GF-D8 (cell line): Measurements from ENCODE around the gene SRSF7.
A peak's percentile ranks its signal among the peaks of the same experiment; 100 is the strongest.
"Not testable (repeated sequence)": the region's sequence is repeated elsewhere in the genome, so short reads cannot be mapped to it uniquely, and the experiment has no call there.

Experiments
- DNase-seq: peaks from one replicate; lab custom pipeline; 2025; lab: John Stamatoyannopoulos, UW

The SRSF7 gene

DNA sequence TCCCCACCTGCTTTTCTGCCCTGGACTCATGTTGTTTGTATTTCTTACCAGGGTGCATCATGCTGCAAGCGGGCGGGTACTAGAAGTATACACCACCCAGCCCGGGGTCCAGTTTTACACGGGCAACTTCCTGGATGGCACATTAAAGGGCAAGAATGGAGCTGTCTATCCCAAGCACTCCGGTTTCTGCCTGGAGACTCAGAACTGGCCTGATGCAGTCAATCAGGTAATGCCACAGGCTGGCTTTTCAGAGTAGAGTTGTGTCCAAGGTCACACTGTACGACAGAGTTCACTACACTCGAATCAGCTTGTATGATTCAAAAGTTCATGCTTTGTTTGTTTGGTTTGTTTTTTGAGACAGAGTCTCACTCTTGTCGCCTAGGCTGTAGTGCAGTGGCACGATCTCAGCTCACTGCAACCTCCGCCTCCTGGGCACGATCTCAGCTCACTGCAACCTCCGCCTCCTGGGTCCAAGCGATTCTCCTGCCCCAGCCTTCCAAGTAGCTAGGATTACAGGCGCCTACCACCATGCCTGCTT, 19.4 kb downstream of the SRSF7 start:
- DNase-seq = no peak

DNA sequence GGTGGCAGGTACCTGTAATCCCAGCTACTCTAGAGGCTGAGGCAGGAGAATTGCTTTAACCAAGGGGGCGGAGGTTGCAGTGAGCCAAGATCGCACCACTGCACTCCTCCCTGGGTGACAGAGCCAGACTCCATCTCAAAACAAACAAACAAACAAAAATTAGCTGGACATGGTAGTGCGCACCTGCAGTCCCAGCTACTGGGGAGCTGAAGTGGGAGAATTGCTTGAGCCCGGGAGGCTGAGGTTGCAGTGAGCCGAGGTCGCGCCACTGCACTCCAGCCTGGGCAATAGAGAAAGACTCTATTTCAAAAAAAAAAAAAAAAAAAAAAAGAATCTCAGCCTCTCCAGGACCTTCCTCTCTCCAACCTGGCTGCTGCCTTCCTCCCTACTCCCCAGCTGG, 20.1 kb downstream of the SRSF7 start:
- DNase-seq = no peak

DNA sequence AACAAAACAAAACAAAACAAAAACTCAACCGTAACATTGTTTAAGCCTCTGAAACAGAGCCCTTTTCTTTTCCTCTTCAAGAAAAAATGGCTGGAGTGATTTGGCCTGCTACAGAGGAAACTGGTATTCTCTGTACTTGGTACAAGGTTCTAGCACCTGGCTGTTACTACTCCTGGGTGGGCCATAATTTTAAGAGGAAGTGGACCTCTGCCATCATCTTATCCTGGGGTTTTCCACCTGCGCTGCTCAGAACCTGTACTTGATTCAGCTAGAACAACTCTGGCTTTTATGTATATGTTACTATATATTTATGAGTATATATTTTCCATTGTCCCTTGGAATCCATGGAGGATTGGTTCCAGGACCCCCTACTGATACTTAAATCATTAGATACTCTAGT, 22.5 kb downstream of the SRSF7 start:
- DNase-seq = no peak

DNA sequence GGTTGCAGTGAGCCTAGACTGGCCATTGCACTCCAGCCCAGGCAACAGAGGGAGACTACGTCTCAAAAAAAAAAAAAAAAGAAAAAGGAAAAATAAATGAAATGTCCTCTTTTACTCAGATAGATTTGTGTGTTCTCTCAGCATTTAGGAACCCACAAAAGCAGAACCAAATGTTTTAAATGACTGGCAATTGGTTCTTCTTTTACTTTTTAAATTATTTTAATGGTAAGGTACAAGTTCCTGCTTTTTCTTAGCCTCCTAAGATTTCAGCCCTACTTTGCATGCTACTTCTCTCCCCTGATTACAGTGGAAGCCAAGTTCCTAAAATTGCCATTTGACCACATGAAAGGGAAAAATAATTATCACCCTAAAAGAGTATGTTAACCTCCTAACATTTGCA, 23.5 kb downstream of the SRSF7 start:
- no peak for DNase-seq

DNA sequence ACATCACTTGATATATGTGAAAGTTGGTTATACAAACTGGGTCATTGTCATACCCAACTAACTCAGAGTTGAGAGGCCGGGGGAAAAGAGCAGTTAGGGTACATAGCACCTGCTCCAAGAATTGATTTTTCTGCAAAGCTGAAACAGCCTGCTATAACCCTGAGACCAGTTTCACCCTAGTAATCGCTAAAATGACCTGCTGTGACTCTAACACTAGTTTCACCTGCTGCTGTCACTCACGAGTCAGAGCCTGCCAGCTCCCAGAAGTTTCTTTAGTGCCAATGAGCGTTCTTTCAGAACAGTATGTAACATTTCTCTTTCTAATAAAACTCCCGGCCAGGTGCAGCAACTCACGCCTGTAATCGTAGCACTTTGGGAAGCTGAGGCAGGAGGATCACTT, 28.0 kb downstream of the SRSF7 start:
- DNase-seq = no peak

DNA sequence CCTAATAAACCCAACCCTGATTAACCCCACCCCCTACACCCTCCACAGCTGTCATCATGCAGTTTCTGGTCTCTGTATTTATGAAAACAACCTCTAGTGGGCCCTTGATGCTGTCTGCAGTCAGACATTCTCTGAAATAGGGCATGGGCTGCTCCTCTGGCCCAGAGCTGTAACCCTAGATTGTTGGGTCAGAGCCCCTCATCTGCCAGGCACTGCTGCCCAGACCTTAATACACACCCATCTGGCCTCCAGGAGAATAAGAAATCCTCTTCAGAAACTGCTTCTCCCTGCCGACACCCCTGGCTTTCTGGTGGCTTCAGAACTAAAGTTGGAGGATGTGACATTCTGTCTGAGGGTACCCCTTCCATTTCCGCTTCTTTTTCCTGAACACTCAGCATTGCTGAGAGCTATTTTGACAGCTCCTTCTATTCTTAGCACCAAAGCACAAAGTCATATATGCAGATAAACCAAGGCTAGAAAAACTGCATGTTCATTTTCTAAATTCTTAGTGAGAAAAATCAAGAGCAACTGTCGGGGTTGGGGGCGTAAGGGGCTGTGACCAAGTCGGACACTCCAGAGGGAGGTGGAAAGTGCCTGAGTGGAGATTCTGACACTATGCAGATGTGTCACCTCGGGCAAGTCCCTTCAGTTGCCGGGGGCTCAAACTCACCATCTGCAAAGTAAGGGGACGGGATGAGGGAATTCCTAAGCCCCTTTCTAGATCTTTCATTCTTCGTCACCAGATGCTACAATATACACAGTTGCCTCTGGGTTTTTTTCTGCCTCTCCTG, 28.7 kb downstream of the SRSF7 start:
- no peak for DNase-seq

DNA sequence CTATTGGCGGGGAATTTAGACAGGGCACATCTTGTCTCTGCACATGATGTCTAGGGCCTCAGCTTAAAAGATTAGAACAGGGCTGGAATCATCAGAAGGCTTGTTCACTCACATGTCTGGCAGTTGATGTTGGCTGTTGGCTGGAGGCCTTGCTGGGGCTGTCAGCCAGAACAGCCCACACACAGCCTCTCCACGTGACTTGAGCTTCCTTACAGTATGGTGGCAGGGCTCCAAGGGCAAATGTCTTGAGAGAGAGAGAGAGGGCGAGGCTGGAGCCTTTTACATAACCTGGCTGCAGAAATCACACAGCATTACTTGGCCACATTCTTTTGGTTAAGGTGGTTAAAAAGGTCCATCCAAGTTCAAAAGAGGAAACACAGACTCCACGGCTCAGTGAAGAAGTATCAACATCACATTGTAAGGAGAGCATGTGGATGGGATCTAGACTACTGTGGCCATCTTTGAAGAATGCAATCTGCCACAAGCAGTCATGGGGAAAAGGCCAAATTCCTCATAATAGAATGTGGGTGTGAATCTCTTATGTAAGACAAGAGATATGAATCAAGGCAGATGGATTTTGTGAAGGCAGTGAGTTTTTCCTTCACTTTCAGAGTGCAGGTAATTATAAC, 30.4 kb downstream of the SRSF7 start:
- DNase-seq = peak; percentile 65

DNA sequence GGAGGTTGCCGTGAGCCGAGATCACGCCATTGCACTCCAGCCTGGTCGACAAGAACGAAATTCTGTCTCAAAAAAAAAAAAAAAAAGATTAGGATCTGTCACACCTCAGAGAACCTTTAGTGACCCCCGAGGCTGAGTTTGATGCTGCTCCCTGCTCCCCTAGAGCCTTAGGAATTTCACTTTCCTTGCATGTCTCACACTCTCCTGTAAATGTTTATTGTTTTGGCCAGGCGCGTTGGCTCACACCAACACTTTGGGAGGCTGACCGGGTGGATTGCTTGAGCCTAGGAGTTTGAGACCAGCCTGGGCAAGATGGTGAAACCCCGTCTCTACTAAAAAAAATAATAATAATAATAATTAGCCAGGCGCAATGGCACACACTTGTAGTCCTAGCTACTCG, 31.5 kb downstream of the SRSF7 start:
- DNase-seq = no peak

DNA sequence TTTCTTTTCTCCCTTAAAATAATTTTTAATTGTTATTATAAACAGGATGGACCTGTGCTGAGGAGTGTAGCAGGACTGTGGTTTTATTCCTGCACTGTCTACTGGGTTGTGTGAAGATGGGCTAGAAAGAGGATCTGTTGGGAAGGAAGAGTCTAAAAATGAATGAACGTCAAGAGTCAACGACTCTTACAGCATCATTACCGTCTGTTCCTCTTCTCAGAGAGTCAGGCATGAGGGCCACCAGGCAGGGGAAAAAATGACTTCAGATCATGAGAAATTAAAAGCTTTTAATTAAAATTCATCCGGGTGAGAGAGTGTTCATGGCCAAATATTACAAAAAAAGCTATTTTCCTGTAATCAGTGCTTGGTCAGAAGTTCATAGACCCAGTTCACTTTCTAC, 32.6 kb downstream of the SRSF7 start:
- no peak for DNase-seq

DNA sequence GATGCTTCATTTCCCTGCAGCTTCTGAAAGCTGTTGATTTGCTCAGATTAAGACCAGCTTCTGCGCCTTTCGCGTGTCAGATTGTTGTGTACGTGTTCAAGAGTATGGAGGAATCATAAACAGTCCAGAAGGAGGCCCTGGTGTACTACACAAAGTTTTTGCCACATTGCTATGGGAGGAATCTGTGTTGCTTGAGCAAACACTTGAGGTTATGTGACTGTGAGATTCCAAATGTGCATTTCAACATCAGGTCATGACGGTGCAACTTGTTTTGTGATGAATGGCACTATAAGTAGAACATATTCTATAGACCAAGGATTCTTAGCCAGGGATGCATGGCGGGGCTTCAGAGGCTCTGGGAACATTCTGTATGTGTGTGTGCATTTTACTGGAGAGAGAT, 35.0 kb downstream of the SRSF7 start:
- DNase-seq = peak; percentile 70

DNA sequence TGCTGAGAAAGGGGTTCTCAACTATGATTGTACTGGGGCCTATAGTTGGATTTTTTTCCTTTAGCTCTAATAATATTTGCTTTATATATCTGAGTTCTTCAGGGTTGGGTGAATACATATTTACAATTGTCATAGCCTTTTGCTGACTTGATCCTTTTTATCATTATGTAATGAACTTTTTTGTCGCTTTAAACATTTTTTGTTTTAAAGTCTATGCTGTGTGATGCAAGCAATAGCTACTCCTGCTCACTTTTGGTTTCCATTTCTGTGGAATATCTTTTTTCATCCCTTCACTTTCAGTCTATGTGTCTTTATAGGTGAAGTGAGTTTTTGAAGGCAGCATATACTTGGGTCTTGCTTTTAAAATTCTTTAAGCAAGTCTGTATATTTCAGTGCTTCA, 36.2 kb downstream of the SRSF7 start:
- not testable (repeated sequence) for DNase-seq

DNA sequence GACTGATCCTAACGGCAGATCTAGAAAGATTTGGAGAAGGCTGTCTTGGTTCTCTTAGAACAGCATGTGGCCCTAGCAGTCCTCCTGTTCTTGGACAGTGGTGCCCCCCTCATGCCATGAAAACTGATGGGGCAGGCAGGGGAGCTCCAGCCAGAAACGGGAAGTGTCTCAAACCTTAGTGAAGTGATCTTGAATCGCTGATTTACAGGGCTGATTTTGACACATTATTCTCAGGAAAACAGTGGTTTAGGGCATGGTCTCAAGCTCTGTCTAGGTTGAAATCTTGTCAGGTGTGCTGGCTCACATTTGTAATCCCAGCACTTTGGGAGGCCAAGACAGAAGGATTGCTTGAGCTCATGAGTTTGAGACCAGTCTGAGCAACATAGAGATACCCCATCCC, 37.8 kb downstream of the SRSF7 start:
- no peak for DNase-seq

DNA sequence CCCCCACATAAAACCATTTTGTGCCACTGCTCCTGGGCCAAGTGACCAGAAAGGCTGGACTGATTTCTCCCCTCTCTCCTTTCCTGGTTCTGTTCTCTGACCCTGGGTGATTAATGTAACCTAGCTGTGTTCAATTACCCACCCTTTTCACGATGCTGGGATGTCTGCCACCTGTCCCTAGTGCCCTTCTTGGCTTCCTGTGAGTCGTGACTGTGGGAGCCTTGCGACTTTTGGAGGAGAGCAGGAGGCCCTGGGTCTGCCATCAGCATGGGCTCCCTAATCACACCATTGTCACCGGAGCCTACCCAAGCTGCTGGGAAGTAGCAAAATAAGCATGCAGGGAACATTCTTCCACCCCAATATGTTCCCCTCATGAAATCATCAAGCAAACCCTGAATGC, 38.3 kb downstream of the SRSF7 start:
- no peak for DNase-seq

DNA sequence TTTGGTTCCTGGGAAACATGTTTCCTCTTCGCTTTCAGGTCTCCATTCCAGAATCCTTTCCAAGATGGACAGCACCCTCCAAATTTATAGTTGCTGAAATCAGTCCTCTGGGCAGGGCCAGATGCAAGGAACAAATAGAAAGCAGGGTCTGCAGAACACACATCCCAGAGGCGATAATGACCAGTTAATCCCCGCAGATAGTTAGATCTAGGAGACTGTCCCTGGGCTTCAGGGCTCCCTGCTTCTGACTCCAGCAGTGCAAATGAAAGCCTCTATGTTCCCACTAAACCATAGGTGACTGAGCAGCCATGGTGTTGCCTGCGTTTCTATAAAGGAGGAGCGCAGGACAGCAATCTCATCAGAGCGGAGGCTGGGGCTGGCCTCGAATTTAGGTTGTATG, 38.7 kb downstream of the SRSF7 start:
- no peak for DNase-seq

DNA sequence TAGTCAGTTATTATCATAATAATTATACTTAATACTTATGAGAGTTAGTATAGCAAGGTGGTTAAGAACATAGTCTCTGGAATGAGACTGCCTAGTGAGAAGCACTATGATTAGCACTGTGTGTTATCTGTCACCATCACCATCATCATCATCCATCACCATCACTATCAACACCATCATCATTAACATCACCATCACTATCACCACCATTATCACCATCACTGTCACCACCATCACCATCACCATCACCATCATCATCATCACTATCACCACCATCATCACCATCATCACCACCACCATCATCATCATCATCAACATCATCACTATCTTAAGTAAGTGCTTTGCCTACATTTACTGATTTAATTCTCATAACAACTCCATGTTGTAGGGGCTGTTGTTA, 39.6 kb downstream of the SRSF7 start:
- no peak for DNase-seq

DNA sequence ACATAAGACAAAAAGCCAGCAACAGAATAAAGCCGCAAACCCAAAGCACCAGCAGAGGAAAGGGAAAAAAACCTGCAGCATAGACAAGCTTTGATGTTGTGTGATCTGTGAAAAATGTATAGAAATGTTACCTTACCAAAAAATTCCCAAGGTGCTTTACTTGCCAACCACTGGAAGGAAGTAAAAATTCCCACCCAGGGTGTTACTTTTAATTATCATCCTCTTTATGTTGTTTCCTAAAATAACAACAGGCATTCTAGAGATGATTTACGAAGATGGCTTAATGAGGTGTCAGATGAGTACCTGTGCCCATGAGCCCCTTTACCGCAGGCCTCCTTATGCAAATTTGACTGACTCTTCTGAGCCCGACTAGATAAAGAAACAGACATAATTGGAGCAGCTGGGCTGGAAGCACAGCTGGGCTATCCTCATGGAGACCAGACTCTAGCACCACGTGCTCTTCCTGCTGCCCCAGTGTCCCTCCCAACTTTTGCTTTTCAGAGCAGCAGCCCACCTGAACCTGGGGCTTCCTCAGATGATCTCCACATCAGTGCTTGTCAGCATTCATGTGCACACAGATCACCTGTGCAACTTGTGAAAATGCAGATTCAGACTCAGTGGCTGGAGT, 41.5 kb downstream of the SRSF7 start:
- no peak for DNase-seq

DNA sequence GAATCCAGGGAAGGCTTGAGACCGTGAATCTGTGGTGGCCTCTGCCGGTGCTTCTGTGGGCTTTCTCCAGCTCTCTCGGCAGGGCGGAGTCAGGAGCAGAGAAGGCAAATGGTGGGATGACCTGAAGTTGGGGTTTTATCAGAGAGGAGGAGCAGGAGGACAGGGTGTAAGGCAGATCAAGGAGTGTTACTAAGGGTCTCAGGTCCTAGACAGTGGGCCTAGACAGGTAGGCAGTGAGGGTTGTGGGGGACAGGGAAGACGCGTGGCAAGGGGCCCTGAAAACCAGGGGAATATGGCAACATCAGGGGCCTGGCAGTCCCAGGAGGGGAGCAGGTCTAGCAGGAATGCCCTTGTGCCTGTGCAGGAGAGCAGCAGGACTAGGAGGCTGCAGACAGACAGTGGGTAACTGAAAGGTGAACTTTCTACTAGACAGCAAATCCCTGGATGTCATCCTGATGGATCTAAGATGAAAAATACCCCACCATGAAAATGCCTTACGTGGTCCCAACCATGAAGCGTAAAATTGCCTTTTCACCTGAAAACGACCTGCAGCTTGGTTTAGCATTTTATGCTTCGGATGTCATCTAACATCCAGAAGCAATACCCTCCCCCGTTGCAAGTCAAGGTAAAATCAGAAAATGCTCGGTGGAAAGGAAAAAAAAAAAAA, 42.1 kb downstream of the SRSF7 start:
- no peak for DNase-seq

DNA sequence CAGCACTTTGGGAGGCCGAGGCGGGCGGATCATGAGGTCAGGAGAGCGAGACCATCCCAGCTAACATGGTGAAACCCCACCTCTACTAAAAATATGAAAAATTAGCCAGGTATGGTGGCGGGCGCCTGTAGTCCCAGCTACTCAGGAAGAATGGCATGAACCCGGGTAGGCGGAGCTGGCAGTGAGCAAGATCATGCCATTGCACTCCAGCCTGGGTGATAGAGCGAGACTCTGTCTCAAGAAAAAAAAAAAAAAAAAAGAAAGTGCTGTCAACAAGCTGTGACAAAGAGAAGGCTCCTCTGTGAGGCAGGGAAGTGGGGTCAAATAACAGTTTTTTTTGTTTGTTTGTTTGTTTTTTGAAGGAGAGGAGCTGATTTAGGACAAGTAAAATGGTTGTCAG, 42.7 kb downstream of the SRSF7 start:
- not testable (repeated sequence) for DNase-seq

DNA sequence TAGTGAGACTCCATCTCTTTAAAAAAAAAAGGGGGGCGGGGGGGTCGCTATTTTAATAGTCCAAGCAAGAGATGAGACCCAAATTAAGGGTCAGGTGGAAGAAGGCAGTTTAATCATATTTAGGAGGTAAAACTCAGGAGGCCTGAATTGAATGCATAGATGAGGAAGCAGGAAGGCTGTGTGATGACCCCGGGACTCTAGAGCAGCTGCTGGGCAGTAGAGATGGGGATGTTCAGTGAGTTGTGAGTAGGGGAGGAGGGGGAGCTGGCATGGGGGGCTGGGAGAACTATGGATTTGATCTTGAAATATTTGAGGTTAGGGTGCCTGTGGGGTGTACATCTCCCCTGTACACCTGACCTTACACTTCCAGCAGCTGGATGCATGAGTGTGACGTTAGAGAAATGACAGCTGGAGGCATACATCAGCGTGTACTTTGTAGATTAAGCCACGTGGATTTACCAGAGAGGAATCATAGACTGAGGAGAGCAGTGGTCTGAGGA, 44.3 kb downstream of the SRSF7 start:
- DNase-seq = no peak

DNA sequence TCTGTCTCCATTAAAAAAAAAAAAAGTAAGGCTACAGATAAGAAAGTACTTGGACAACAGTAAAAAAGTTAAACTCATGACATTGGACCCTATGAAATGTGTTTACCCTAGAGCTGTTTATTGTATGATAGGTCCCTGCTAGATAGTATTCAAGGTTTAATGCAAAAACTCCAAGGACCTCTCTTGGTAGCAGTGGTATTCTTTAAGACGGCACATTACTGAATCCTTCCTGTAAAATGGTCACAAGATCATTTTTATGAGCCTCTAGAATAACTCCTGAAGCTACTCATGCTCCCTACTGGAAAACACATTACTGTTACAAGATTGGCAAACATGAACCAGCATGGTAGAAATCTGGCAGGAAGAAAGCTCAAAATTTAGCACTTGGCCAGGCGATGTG, 46.5 kb downstream of the SRSF7 start:
- no peak for DNase-seq

DNA sequence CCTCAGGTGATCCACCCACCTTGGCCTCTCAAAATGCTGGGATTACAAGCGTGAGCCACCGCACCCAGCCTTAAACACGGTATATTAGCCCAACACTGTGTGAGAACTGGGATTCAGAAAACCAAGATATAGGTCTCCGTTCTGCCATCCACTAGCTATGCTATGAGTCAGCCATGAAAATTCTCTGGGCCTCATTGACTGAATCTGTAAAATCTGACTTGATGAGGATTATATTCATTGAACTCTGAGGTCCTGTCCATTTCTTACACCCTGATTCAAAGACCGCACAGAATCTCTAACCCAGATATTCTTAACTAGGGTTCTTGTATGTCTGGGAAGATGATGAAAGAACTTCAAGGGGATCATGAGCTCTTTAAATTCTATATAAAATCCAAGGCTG, 47.8 kb downstream of the SRSF7 start:
- DNase-seq = not testable (repeated sequence)

DNA sequence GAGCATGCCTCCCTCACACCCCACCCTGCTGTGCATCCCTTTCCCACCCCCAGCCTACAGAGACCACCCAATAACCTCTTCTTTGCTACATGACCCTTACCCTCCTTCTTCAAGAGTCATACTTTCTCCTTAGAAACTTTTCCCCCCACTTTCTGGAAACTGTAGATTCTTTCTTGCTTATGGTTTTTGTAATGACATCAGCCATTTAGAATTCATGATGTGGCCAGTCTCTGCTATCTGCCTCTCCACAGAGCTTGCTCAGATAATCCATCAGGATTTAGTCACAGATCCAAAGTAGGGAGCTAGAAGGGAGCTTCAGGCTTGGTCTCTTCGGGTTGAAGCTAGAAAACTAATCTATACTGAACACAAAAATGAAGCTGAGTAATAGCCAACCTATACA, 48.7 kb downstream of the SRSF7 start:
- no peak for DNase-seq
